Measurements from ENCODE around the gene POU4F1. TPM values are rescaled to one million over a fixed set of nuclear protein-coding genes. Genes with fewer than 3 reads are reported as not detected.

Gene POU4F1
- polyA plus RNA-seq, 3 donors = not detected

DNA sequence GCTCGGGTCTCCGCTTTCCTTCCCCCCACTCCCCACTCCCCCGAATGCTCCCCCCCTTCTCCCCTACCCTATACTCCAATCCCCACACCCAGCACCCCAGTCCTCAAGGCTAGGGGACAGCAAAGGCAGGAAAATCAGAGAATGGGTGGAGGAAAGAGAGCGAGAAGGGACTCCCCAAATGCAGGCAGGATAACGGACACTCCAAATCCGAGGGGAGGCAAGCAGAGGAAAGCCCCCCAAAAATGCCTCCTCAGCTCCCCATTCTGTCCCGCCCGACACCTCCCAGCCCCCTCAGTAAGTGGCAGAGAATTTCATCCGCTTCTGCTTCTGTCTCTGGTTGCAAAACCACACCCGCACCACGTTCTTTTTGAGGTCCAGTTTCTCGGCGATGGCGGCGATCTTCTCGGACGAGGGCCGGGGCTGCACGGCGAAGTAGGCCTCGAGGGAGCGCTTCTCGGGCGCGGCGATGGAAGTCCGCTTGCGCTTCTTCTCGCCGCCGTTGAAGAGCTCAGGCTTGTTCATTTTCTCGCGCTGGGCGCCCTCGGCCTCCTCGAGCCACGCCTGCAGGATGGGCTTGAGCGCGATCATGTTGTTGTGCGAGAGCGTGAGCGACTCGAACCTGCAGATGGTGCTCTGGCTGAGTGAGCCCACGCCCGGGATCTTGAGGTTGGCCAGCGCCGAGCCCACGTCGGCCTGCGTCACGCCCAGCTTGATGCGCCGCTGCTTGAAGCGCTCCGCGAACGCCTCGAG lies 2.1 kb downstream of the POU4F1 start:
- Mint-ChIP-seq H3K36me3 (peaks cover 9% of the 10 kb centered on the region in 2 donors), H3K27me3 (ENCODE audit: low read depth in 3 of 3) (peaks cover 89 to 94% (median 91%) of the 10 kb centered on the region in 3 donors), H3K27ac (no peak overlapping the region), H3K4me1 (peaks cover 49% of the 10 kb centered on the region), H3K4me3 (peak overlapping the region; percentile 62 to 85), H3K9me3 (peaks cover 0 to 40% (median 24%) of the 10 kb centered on the region in 7 donors)
- no peaks in the 10 kb centered on the region for H4K20me1 ChIP-seq (ENCODE audit: insufficient read depth, low read length)
- peaks cover 38 to 41% of the 10 kb centered on the region in 2 donors for H3K4me1 ChIP-seq (ENCODE audit: control insufficient read depth in 1 of 2, insufficient read depth in 2 of 2, low read length in 2 of 2)
- H2AFZ ChIP-seq (ENCODE audit: insufficient read depth, low read depth, low read length, poor library complexity, severe bottlenecking) = peak overlapping the region; percentile 59
- H3K27ac ChIP-seq (ENCODE audit: low read depth in 1 of 2, low read length in 2 of 2) = no peak overlapping the region
- peaks cover 0 to 49% of the 10 kb centered on the region in 2 donors for H3K9me3 ChIP-seq (replicated peaks in 1 of 2; ENCODE audit: control insufficient read depth in 1 of 2, insufficient read depth in 1 of 2, low read length in 2 of 2)
- H3K36me3 ChIP-seq (replicated peaks in 1 of 2; ENCODE audit: control insufficient read depth in 1 of 2, insufficient read depth in 2 of 2, low read length in 2 of 2) = no peaks in the 10 kb centered on the region
- H3K4me2 ChIP-seq (replicated peaks; ENCODE audit: extremely low read depth, low read length, poor library complexity, severe bottlenecking) = peak overlapping the region; percentile 70
- peaks cover 90 to 95% of the 10 kb centered on the region in 2 donors for H3K27me3 ChIP-seq (ENCODE audit: control insufficient read depth in 2 of 2, insufficient read depth in 2 of 2, low read length in 2 of 2)
- peak overlapping the region in 2 of 3 experiments; percentile 18 to 57 for H3K4me3 ChIP-seq (replicated peaks in 1 of 3; ENCODE audit: low read depth in 2 of 3, low read length in 3 of 3)
- peak in 1 of 3 donors; percentile 15 for DNase-seq
- TF ChIP-seq, protein P1, sequence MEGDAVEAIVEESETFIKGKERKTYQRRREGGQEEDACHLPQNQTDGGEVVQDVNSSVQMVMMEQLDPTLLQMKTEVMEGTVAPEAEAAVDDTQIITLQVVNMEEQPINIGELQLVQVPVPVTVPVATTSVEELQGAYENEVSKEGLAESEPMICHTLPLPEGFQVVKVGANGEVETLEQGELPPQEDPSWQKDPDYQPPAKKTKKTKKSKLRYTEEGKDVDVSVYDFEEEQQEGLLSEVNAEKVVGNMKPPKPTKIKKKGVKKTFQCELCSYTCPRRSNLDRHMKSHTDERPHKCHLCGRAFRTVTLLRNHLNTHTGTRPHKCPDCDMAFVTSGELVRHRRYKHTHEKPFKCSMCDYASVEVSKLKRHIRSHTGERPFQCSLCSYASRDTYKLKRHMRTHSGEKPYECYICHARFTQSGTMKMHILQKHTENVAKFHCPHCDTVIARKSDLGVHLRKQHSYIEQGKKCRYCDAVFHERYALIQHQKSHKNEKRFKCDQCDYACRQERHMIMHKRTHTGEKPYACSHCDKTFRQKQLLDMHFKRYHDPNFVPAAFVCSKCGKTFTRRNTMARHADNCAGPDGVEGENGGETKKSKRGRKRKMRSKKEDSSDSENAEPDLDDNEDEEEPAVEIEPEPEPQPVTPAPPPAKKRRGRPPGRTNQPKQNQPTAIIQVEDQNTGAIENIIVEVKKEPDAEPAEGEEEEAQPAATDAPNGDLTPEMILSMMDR (IDR thresholded peaks at IDR 0.05) = no peak
- WGBS (ENCODE audit: insufficient coverage) = 2% methylated on average over 51 of the region's 58 CpGs
- H3K79me2 ChIP-seq (ENCODE audit: insufficient read depth, low read length) = no peaks in the 10 kb centered on the region
- intact Hi-C loops (cut with micrococcal nuclease) = no loop called here
- no peak overlapping the region for H3K9ac ChIP-seq (ENCODE audit: insufficient read depth, low read length, poor library complexity, severe bottlenecking)

DNA sequence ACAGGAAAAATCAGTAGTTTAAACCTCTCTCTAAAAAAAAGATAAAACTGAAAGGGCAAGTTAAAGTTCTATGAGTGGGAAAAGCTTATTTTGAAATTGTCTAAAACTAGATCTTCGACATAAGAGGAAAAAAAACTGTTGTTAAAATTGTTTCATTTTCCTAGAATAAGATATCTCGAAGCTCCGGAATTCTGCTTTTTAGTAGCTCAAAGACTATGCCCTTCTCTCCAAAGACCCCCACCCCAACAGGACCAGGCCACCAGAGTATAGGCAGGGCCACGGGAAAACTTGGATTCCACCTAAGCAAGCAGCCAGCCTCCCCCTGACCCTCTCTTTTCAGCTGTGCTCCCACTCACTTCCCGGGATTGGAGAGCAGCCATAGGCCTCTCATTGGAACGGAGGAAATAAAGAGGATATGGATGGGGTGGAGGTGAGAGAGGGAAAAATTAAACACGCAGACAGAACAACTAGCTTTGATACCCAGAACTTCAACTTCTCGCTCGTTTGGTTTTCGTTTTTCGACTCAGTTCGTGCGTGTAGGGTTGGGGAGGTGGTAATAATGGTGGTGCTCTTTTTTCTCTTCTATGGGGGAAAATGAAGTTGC lies 3.0 kb downstream of the POU4F1 start:
- Histone ChIP-seq H2AFZ (ENCODE audit: insufficient read depth, low read depth, low read length, poor library complexity, severe bottlenecking) (no peak overlapping the region), H3K4me3 (replicated peaks in 1 of 3; ENCODE audit: low read depth in 2 of 3, low read length in 3 of 3) (no peak overlapping the region), H3K4me2 (replicated peaks; ENCODE audit: extremely low read depth, low read length, poor library complexity, severe bottlenecking) (no peak overlapping the region), H3K4me1 (ENCODE audit: control insufficient read depth in 1 of 2, insufficient read depth in 2 of 2, low read length in 2 of 2) (peaks cover 47 to 50% of the 10 kb centered on the region in 2 donors), H4K20me1 (ENCODE audit: insufficient read depth, low read length) (no peaks in the 10 kb centered on the region), H3K27me3 (ENCODE audit: control insufficient read depth in 2 of 2, insufficient read depth in 2 of 2, low read length in 2 of 2) (peaks cover 89 to 95% of the 10 kb centered on the region in 2 donors), H3K9me3 (replicated peaks in 1 of 2; ENCODE audit: control insufficient read depth in 1 of 2, insufficient read depth in 1 of 2, low read length in 2 of 2) (peaks cover 3 to 50% of the 10 kb centered on the region in 2 donors), H3K27ac (ENCODE audit: low read depth in 1 of 2, low read length in 2 of 2) (no peak overlapping the region), H3K79me2 (ENCODE audit: insufficient read depth, low read length) (no peaks in the 10 kb centered on the region), H3K9ac (ENCODE audit: insufficient read depth, low read length, poor library complexity, severe bottlenecking) (no peak overlapping the region), H3K36me3 (replicated peaks in 1 of 2; ENCODE audit: control insufficient read depth in 1 of 2, insufficient read depth in 2 of 2, low read length in 2 of 2) (no peaks in the 10 kb centered on the region)
- H3K27me3 Mint-ChIP-seq (ENCODE audit: low read depth in 3 of 3) = peaks cover 89 to 94% (median 90%) of the 10 kb centered on the region in 3 donors
- H3K4me1 Mint-ChIP-seq = peaks cover 56% of the 10 kb centered on the region
- 11% methylated on average over 6 of the region's 13 CpGs for WGBS (ENCODE audit: insufficient coverage)
- H3K9me3 Mint-ChIP-seq = peaks cover 0 to 47% (median 23%) of the 10 kb centered on the region in 7 donors
- peak overlapping the region; percentile 3 to 85 for H3K4me3 Mint-ChIP-seq
- H3K36me3 Mint-ChIP-seq = peaks cover 9% of the 10 kb centered on the region in 2 donors
- H3K27ac Mint-ChIP-seq = no peak overlapping the region
- intact Hi-C loops (cut with micrococcal nuclease) = no loop called here
- DNase-seq = no peak
- TF ChIP-seq, protein P1 (IDR thresholded peaks at IDR 0.05) = no peak

Measured in CD14-positive monocyte (primary cell).